Endometrial microvascular endothelial cells (primary cell): ENCODE measurements around the gene DST. TPM values are rescaled to one million over a fixed set of nuclear protein-coding genes. Genes with fewer than 3 reads are reported as not detected.
"Not testable (repeated sequence)": the region's sequence is repeated elsewhere in the genome, so short reads cannot be mapped to it uniquely, and the experiment has no call there.

Experiments
- in situ Hi-C: cut with HindIII; loops from 2 replicates; pipeline ENCODE4 v1.10.0; 2017; ENCODE audit warnings: low sequenced_read_pairs, low pct_unique_long_range_greater_than_20kb; ENCODE audit errors: inconsistent ontology term
- total RNA-seq: library from RNA; depleted of rRNA; stranded (reverse); fragments of >200 nt; gene quantifications from one replicate; pipeline ENCODE4 v1.2.3, GENCODE V29; 2015; ENCODE audit errors: inconsistent ontology term

The DST gene
- total RNA-seq, 1 donor from 2014 or later: 119 TPM

- in situ Hi-C loops: no loop called here
Observed at GRCh38 chr6:56668158-56668557, 25.5 kb upstream of the DST start.

DNA sequence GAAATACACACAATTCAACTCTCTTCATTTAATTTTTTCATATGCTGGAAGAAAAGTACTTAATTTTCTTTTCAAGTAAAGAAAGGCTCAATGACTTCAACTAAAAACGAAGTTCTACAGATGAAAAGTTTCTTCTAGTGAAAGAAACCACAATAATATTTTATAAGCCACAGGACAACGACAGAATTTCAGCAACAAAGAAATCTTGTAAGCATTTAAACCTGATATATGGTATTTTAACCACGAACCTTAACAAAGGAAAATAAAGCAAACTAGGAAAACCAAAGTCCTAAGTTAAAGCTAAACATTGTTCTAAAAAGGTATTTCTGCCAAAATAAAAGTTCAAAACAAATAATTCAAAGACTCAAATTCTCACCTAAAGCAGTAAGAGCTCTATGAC, 24.6 kb upstream of the DST start:
- in situ Hi-C loops: no loop called here

- in situ Hi-C loops: no loop called here
Observed at GRCh38 chr6:56664029-56664428, 21.3 kb upstream of the DST start.

DNA sequence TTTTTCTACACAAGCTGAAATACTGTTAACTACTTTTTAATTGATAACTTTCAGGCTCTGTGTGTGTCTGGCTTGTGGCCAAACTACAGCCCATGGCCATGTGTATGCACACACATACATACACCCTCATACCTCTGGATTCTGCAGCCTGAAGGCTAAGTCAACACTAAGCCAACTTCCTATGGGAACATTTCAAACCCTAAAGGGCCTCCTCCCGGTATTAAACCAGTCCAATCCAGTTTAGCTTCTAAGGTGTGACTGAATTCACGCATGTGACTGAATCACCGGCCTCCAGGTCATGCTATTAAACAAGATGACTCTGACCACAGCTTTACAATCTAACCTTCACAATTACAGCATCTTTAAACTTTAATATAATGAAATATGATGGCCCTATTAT, 20.7 kb upstream of the DST start:
- in situ Hi-C loops: no loop called here

DNA sequence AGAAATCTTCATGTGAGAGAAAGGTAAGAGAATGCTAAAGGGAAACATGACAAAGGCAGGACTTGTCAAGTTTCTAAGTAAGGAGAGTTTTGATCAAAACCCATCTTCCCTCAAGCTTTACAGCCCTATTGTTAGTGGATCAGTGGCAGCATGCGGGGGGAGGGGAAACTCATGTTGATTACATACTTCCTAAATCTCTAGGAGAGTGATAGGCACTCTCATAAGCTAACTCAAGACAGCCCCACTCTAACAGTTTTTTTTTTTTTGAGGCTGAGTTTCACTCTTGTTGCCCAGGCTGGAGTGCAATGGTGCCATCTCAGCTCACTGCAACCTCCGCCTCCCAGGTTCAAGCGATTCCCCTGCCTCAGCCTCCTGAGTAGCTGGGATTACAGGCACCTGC, 18.6 kb upstream of the DST start:
- in situ Hi-C loops: not testable (repeated sequence)

DNA sequence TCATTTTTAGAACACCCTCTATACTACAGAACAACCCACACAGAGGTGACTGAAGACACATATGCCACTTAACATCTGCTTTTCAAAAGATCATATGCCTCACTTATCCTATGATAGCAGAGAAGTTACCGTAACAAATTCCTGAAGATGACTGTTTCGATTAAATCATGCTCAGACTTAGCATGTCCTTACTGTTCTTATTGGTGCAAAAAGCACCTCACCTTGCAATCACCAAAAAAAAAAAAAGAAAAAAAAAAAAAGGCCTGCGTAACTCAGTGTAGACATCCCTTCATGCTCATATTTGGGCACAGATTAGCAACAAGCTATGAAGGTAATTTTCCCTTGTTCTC, 17.7 kb upstream of the DST start:
- in situ Hi-C loops: no loop called here

DNA sequence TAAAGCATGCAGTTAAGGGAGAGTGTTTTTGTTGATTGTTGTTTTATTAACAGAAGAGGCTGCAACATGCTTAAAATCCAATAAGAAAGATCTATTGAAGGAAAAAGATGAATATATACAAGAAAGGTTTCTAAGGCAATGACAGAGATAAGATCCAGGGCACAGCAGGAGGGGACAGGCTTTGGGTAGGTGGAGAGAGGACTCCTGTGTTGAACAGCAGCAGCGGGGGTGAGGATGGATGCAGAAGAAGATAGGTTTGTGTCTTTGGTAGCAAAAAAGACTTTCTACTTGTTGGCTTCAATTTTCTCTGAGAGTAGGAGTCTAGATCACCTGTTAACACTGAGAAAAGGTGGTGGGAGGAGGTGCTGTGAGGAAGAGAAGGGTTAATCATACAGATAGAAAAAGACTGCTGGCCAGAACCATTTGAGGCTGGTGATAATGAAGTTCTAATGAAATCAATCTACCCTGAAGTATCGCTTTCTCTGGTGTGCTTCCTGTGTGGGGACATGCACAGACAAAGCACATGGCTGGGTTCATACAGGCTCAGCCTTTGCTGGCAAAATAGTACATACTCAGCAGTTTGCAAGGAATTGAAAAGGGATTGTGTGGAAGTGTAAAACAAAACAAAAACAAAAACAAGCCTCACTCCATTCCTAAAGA, 17.2 kb upstream of the DST start:
- in situ Hi-C loops: no loop called here

DNA sequence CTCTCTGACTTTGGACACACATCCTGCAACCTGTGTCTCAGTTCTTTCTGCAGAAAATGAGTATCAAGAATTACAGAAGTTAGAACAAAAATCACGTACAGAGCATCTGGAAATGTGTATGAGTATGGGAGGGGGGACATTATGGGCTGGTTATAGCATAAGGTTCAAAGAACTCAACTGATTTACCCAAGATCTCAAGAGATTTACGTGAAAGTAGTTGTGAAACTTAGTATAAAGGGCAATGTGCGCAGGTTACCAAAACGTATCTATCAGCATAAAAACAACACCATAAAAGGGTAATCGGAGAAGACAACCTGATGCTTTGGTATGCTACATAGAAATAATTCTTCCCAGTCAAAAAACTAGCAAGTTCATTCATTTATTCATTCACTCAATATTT, 15.6 kb upstream of the DST start:
- in situ Hi-C loops: no loop called here

DNA sequence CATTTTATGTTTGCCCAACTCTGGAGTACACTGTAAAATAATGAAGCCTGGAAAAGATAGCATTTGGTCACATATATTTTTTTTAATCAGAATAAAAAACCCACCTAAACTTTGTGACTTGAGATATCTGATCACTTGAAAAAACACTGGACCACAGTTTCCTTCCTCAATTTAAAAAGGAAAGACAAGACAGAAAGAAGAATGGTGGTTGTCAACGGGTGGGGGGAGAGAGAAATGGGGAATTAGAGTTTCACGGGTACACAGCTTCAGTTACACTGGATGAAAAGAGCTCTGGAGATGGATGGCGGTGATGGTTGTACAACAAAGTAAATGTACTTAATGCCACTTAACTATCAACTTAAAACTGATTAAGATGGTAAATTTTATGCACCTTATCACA, 14.7 kb upstream of the DST start:
- in situ Hi-C loops: no loop called here

GRCh38 chr6:56656466-56656865, 13.8 kb upstream of the DST start:
- in situ Hi-C loops: no loop called here

DNA sequence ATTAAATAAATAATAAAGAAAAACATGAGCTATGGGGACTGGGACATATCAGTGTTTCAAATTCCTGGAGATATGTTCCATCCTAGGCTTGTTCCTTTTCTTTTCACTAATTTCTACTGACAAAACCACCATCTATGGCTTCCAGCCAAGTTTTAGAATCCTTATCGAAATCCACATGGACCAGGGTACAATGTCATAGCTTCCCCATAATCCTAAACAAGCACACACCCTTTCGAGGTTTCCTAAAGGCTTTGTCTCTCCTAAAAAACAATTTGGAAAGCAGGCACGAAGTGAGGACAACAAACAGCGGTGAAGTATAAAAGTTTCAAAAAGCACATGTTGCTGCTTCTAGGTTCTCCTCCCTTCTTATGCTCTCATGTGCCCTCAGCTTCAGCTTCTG, 13.3 kb upstream of the DST start:
- in situ Hi-C loops: no loop called here

GRCh38 chr6:56655249-56655648, 12.6 kb upstream of the DST start:
- in situ Hi-C loops: no loop called here

- in situ Hi-C loops: no loop called here
Observed at GRCh38 chr6:56652994-56653393, 10.3 kb upstream of the DST start.

DNA sequence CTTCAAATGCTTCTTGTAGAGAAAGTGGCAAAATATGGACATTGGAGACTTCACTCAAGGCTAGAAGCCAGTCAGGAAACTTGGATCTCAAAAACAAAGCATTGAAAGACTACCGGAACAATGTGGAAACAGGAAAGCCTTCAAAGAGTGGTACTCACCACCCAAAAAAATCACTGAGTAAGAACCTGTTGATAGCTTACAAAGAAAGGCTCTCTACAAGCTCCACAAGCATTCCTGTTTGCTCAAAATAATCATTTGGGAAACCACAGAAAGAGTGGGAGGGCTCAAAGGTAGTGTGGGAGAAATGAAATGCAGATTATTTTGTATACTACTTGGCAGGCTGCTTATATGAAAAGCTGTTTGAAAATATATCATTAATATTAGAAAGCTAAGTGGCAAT, 9.5 kb upstream of the DST start:
- in situ Hi-C loops: no loop called here

GRCh38 chr6:56650191-56650590, 7.5 kb upstream of the DST start:
- in situ Hi-C loops: no loop called here

- in situ Hi-C loops: no loop called here
Observed at GRCh38 chr6:56649782-56650181, 7.1 kb upstream of the DST start.

DNA sequence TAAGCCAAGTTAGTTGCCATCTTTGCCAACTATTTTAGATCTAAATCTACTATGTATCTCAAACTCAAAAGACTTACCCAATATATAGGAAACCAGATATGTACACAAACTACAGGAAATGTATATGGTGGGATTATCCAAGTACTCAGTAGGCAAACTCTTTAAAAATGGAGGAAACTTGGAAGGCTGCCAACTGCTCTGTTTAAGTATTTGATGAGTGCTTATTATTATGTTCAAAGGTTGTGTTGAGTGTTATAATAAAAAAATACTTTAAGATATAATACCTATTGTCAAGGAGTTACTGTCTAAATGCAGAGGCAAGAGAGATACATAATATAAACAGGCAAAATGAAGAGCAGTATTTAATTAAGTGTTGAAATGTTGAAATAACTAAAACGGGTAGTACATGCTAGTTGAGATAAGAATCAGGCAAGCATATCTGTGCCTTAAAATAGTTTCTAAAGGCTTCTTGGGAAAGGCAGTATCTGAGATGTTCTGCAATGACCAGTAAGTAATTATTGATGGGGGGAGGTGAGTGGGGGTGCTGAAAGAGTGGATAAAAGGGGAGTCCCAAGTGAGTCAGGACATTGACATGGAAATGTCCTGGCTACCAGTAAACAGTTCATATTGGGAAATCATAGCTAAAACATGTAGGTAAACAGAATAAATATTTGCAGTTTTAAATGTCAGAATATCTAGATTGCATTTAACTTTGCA, 6.5 kb upstream of the DST start:
- in situ Hi-C loops: no loop called here

- in situ Hi-C loops: no loop called here
Observed at GRCh38 chr6:56647172-56647762, 4.6 kb upstream of the DST start.

DNA sequence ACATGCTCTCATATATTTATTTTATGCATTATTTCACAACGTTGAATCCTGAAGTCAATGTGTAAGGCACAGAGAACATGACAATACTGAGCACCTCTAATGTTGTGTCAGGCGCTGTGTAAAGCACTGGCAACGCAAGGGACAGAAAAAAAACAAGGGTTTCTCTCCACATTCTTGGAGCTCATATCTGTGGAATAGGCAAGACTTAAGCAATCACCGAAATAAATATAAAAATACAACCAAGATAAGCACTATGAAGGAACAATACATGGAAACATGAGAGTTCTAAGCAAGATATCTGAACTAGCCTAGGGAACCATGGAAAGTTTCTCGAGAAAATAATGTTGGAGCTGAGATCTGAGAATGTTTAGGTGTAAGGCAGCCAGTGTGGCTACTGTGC, 1.7 kb upstream of the DST start:
- in situ Hi-C loops: no loop called here

GRCh38 chr6:56643379-56644089, 845 bp upstream of the DST start:
- in situ Hi-C loops: no loop called here
